Measurements from ENCODE around the gene TXNIP. TPM values are rescaled to one million over a fixed set of nuclear protein-coding genes. Genes with fewer than 3 reads are reported as not detected.

Gene TXNIP
- total RNA-seq, 1 donor, result 485 TPM

GRCh38 chr1:145986551-145986950 is 9.8 kb downstream of the TXNIP start:
- no peak for DNase-seq (ENCODE audit: low read depth in 2 of 3, low spot score in 2 of 3)

DNA sequence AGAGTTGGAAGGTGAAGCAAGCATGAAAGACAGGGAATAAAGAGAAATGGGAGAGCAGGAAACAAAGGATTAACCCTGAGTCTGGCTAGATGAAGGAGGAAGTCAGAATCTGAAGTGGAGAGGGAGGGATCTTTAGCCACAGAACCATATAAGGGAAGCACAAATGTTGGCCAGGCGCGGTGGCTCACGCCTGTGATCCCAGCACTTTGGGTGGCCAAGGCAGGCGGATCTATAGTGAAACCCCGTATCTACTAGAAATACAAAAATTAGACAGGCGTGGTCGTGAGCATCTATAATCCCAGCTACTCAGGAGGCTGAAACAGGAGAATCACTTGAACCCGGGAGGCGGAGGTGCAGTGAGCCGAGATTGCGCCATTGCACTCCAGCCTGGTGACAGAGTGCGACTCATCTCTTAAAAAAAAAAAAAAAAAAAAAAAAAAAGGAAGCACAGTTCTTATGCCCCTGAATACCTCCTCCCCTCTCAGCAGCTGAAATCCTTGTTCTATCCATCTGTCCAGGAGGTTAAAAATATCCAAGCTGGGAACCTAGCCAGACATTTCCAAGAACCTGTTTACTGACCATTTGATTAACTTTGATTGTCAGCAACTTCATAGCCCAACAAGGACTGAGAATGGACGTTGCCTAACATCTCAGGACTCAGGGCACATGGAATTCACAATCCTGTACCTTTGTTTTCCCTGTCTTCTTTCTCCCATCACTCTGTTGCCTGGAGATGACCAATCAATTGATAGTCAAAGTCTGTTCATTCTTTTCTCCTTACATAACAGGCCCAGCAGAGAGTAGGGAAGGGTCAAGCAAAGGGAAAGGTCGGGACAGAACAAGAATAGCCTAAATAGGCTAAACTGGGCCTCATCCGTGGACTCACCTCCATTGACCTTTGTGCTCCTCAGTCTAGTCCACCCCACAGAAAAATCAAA is 10.6 kb downstream of the TXNIP start:
- no peak for DNase-seq (ENCODE audit: low read depth in 2 of 3, low spot score in 2 of 3)

- DNase-seq (ENCODE audit: low read depth in 2 of 3, low spot score in 2 of 3), result no peak
Observed at GRCh38 chr1:145985129-145985501, 11.3 kb downstream of the TXNIP start.

DNA sequence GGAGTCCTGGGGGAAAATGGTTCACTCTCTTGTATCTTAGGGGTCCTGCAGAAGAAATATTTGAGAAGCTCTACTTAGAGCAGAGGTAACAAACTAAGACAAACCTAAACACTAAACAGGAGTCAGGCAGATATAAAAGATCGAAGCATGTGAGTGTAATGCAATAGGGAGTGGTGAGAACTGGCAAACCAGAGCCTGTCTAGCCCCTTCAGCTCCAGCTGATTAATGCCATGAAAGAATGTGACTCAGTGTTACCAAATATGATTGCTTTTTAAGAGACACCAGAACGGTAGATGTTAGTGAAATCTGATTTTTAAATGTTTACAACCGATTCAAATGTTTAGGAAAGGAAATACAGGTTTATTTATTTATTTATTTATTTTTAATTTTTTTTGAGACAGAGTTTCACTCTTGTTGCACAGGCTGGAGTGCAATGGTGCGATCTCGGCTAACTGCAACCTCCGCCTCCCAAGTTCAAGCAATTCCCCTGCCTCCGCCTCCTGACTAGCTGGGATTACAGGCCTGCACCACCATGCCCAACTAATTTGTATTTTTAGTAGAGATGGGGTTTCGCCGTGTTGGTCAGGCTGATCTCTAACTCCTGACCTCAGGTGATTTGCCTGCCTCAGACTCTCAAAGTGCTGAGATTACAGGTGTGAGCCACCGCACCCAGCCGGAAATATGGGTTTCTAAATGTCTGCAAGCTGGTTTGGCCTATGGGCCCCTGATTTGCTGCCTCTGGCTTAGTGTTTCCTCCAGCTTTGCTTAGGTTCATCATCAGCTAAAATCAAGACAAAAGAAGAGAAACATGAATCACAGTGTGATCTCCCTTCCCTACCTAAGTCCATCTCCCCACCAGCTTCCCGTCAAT is 12.2 kb downstream of the TXNIP start:
- no peak for DNase-seq (ENCODE audit: low read depth in 2 of 3, low spot score in 2 of 3)

DNA sequence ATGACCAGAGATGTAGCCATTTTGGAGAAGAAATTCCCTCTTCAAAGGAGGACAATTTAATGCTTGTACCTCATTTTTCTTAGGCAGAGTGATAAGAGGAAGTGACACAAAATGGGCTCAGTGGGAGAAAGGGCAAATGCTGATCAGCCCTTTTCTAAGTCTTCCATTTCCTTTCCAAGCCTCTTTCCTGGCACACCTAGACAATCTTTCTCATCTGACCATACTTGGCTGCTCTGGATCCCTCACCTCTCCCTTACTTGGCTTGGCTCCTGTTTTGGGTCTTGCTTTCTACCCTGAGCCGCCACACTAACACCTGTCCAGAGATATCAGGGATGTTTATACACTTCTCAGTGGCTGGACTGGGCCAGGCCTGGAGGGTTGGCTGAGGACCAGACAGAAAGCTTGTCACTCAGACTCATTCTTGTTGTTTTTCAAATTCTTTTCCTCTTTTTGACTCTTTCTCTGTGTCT is 13.1 kb downstream of the TXNIP start:
- DNase-seq (ENCODE audit: low read depth in 2 of 3, low spot score in 2 of 3), result no peak

- no peak for DNase-seq (ENCODE audit: low read depth in 2 of 3, low spot score in 2 of 3)
Observed at GRCh38 chr1:145982010-145982723, 14.2 kb downstream of the TXNIP start.

DNA sequence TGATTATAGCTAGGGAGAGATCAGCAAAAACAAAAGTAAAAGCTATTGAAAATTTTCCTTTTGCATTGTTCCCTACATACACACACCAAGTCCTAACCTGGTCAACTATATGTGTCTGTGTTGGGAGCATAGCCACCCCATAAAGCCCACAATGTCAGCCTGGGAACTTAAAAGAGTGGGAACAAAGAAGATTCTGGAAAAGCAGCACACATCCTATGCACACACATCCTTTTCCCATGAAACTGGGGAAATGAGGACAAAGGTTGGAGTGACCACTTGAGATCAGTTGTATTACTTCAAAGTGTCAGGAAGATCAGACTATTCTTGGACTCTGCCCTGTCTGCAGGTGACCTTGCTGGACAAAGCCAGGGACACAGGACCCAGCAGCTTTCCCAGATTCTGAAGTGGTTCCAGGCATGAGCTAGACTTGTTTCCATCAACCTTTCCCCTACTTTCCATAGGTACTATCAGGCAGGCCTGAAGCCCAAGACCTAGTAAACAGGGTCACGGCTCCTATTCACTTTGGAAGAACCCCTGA is 15.9 kb downstream of the TXNIP start:
- DNase-seq (ENCODE audit: low read depth in 2 of 3, low spot score in 2 of 3), result no peak

- DNase-seq (ENCODE audit: low read depth in 2 of 3, low spot score in 2 of 3), result peak in 1 of 3 donors; percentile 53
Observed at GRCh38 chr1:145979746-145980456, 16.5 kb downstream of the TXNIP start.

DNA sequence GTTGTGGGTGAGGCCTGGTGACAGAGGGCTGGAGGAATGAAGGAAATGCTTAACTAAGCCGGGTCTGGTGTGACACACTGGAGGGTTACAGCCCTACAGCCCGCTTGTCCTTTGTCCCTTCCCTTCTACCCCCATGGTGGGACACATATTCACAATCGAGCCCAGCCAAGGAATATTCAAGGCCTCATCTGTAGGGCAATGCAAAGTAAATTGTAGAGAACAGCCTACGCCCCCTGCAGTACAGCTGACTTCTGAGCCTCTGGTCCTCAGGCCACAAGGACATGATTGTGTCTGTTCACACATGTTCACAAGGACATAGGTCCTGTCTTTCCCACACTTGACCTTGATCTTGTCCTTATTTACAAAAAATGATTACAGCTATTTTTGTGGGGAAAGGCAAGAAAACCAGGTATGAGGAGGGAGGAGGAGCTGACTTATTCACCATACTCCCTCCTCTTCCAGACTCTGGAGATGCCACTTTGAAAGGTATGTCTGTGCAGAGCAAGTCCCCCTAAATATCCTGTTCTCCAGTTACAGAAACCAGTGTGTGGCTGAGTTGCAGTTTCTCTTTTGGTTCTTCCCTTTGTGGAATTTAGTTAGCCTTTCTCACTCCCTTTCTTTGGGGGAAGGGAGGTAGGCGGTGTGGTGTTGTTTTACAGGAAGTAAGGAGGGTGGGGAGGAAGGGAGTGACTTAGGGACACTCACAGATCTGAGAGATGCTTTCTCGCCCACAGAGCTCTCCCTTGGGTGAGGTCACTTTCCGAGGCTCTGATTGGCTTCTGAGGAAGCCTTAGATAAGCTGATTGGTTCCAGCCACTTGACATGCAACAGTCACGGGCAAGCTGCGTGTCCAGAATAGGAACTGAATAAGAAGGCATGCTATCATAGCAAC is 17.3 kb downstream of the TXNIP start:
- peak; percentile 66 to 96 (median 92) for DNase-seq (ENCODE audit: low read depth in 2 of 3, low spot score in 2 of 3)

DNA sequence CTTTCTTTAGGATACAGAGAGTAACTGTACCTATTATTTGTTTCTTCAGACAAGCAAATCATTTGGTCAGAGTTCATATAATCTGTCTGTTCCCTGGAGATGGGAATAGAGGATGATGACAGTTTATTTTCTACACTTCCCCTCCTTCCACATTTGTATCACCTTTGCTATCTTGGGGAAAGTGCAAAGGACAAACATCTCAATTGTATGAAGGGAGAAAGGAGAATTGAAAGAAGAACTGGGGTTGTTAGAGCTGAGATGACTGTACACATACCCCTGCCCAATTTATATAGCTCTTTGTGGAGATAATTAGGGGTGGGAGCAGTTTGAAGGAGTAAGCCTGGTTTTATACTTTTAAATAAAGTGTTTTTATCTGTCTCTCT is 17.9 kb downstream of the TXNIP start:
- DNase-seq (ENCODE audit: low read depth in 2 of 3, low spot score in 2 of 3), result no peak

DNA sequence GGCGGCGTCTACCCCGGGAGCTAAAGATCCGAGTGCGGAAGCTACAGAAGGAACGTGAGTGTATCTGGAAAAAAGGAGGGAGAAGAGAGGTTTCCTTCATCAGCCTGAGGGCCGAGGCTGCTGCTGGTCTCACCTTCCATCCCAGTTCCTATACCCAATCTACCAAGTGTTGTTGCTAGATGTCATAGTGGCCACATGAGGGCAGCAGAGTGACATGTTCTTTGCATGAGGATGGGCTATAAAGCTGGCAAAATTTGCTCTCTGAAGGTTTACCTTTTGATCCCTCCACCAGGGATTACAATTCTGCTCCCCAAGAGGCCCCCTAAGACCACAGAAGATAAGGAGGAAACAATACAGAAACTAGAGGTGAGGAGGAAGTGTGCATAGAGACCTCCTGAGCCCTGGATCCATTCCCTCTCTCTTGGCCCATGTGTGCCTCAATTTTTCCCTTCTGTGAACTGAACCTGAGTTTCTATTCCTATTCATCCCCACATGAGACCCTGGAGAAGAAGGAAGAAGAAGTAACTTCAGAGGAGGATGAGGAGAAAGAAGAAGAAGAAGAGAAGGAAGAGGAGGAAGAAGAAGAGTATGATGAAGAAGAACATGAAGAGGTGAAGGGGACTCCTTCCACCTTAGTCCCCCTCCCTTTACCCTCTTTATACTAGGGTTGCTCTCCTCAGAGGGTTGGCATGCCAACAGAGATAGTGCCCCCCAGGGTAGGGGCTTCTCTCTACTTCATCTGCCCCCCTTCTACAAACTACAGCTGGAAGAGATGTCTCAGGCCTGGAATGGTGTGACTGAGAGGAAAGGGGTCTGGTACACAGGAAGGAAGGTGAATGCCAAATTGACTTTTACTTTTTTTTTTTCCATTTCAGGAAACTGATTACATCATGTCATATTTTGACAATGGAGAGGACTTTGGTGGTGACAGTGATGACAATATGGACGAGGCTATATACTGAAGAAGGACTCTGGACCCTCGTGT is 18.6 kb downstream of the TXNIP start:
- DNase-seq (ENCODE audit: low read depth in 2 of 3, low spot score in 2 of 3), result peak in 2 of 3 donors; percentile 82 to 90

DNA sequence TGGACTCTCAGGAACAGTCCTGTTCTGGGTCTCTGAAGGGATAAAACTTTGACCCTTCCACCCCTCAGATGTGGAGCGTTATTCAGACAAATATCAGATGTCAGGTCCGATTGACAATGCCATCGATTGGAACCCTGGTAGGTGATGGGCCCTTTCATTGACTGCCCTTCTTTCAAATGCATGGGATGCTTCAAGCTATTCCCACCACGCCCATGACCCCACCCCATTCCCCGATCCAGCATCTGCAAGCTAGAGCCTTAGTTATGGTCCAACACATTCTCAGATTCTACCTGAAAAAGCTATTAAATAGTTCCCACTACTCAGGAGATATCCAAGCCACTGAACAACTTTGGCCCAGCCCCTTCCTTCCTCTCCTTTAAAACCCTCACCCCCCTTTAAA is 19.4 kb downstream of the TXNIP start:
- DNase-seq (ENCODE audit: low read depth in 2 of 3, low spot score in 2 of 3), result no peak

DNA sequence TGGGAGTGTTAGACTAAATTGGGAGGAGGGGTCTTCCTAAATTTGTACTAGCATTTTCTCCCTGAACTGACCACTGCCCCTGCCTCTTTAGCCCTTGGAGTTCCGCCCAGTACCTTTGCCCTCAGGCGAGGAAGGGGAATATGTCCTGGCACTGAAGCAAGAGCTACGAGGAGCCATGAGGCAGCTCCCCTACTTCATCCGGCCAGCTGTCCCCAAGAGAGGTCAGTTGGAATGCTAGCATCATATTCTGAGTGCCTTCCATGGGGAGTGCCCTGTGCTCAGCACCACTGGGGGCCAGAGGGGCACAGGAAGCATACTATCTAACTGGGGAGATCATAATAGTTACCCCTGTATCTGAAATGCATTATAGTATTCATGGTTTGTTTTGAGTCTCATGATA is 21.2 kb downstream of the TXNIP start:
- no peak for DNase-seq (ENCODE audit: low read depth in 2 of 3, low spot score in 2 of 3)

DNA sequence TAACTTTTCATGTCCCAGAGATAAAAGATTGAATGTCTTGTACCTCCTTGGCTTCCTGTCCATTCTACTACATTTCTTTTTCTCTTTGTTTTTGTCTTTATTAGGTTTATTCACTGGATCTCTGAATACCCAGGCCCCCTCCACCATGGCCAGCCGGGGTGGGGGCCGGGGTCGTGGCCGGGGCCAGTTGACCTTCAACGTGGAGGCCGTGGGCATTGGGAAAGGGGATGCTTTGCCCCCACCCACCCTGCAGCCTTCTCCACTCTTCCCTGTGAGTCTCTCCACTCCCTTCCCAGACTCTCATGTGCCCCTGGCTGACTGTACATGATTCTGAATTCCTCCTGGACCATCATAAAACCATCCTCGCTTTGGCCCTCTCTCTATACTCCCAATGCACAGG is 21.7 kb downstream of the TXNIP start:
- DNase-seq (ENCODE audit: low read depth in 2 of 3, low spot score in 2 of 3), result no peak

GRCh38 chr1:145972580-145972979 is 23.8 kb downstream of the TXNIP start:
- DNase-seq (ENCODE audit: low read depth in 2 of 3, low spot score in 2 of 3), result no peak

GRCh38 chr1:145967288-145967687 is 29.1 kb downstream of the TXNIP start:
- no peak for DNase-seq (ENCODE audit: low read depth in 2 of 3, low spot score in 2 of 3)

- DNase-seq (ENCODE audit: low read depth in 2 of 3, low spot score in 2 of 3), result no peak
Observed at GRCh38 chr1:145965119-145965744, 31.1 kb downstream of the TXNIP start.
